ENCODE data around the gene HIVEP1.

DNA sequence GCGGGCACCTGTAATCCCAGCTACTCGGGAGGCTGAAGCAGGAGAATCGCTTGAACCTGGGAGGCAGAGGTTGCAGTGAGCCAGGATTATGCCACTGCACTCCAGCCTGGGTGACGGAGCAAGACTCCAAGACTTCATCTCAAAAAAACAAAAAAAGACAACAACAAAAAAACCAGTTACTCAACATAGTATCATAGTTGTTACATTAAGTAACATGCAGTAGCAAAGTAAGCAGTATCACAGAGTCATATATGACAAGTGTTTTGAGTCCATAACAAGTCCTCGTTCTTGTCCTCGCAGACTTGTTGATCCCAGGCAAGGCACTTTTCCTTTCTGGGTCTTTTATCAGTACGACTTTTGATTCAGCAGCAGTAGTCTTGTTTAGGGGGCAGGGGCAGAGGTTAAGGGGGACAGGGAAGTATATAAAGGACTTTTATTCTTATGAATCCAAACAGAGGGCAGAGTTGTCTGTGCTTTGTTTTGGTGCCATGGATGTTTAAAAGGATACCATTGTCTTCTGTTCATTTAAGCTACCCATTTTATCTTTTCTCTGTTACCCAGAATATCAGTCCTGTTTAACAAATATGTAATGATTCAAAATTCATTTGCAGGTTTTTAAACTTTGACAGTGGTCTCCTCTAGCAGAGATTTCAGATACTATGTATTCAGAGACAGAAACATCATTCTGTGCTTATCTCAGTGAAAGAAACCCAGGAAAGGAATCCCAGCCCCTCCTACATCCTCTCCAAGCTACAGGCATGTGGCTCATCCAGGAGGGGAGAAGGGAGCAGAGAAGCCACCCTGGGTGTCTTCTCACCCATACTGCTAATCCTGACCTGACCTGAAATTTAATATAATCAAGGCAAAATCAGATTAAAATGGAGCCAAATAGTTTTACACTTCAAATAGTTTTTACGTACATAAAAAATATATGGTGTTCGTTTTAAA, 140.2 kb downstream of the HIVEP1 start:
- TF ChIP-seq POLR2A (IDR thresholded peaks at IDR 0.05) = no peak
- TF ChIP-seq, protein P1, sequence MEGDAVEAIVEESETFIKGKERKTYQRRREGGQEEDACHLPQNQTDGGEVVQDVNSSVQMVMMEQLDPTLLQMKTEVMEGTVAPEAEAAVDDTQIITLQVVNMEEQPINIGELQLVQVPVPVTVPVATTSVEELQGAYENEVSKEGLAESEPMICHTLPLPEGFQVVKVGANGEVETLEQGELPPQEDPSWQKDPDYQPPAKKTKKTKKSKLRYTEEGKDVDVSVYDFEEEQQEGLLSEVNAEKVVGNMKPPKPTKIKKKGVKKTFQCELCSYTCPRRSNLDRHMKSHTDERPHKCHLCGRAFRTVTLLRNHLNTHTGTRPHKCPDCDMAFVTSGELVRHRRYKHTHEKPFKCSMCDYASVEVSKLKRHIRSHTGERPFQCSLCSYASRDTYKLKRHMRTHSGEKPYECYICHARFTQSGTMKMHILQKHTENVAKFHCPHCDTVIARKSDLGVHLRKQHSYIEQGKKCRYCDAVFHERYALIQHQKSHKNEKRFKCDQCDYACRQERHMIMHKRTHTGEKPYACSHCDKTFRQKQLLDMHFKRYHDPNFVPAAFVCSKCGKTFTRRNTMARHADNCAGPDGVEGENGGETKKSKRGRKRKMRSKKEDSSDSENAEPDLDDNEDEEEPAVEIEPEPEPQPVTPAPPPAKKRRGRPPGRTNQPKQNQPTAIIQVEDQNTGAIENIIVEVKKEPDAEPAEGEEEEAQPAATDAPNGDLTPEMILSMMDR (IDR thresholded peaks at IDR 0.05) = no peak
